ENCODE data around the gene SSR4. TPM values are rescaled to one million over a fixed set of nuclear protein-coding genes. Genes with fewer than 3 reads are reported as not detected.

The SSR4 gene
- total and polyA plus RNA-seq, 4 donors = 125 to 459 (median 304) TPM

DNA sequence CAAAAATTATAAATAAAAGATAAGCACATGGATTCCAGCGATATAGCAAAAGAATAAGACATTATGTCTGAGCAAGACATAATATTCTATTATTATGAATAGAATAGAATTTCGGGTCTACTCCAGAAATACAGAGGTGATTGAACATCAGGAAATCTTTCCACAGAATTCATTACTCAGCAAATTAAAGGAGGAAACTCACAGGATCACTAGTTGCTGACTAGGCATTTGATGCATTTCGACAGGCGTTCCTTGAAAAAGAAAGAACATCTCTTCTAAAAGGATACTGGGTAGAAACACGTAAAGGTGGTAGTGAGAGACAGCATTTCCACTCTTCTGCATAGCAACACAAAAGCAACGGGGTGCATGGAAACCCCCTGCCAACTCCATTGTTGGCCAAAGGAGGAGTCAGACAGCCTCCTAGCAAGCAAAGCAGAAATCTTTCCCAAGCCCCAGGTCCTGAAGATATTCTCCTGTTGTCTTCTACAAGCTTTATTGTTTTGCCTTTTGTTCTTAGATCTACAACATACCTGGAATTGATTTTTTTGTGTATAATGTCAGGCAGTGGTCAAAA, 50.1 kb downstream of the SSR4 start:
- no peak for TF ChIP-seq JUND (IDR thresholded peaks at IDR 0.05)
- no peak for DNase-seq (ENCODE audit: low spot score)
- Histone ChIP-seq H3K27me3 (ENCODE audit: control insufficient read depth in 4 of 4, insufficient read depth in 4 of 4, low read length in 3 of 4) (peaks cover 0 to 12% (median 0%) of the 10 kb centered on the region in 4 donors), H3K4me3 (ENCODE audit: low read depth in 1 of 3, low read length in 3 of 3) (no peak overlapping the region), H3K36me3 (ENCODE audit: control insufficient read depth in 4 of 4, insufficient read depth in 3 of 4, low read depth in 1 of 4, low read length in 3 of 4) (no peaks in the 10 kb centered on the region), H3K9me3 (ENCODE audit: control insufficient read depth in 4 of 4, low read length in 3 of 4) (no peaks in the 10 kb centered on the region), H3K9ac (ENCODE audit: low read depth in 1 of 2, low read length in 2 of 2) (no peak overlapping the region), H3K4me1 (ENCODE audit: control insufficient read depth in 4 of 4, insufficient read depth in 4 of 4, low read length in 3 of 4) (no peaks in the 10 kb centered on the region), H3K27ac (ENCODE audit: low read depth in 1 of 2, low read length in 2 of 2) (no peak overlapping the region)
- 12% methylated on average over 6 of the region's 6 CpGs for WGBS

DNA sequence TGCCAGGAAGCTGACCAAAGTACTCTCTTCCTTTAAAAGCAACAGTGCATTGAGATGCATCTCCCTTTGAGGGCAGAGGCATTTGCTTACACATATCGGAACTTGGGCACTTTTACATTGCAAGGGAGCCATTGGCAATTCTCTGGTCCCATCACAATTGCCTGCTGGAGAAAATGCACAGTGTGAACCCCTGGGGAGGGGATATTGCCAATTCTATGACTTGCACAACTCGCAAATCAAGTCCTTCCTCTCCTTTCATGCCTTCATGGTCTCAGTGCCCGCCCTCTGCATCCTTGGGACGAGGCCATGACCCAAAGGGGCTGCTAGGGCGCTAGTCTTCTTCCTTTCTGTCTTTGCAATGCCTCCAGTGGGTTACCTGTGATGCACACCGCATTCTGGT, 50.7 kb downstream of the SSR4 start:
- no peak for DNase-seq (ENCODE audit: low spot score)
- 35% methylated on average over 6 of the region's 6 CpGs for WGBS
- no peaks in the 10 kb centered on the region for H3K36me3 ChIP-seq (ENCODE audit: control insufficient read depth in 4 of 4, insufficient read depth in 3 of 4, low read depth in 1 of 4, low read length in 3 of 4)
- H3K4me3 ChIP-seq (ENCODE audit: low read depth in 1 of 3, low read length in 3 of 3) = no peak overlapping the region
- no peaks in the 10 kb centered on the region for H3K9me3 ChIP-seq (ENCODE audit: control insufficient read depth in 4 of 4, low read length in 3 of 4)
- H3K9ac ChIP-seq (ENCODE audit: low read depth in 1 of 2, low read length in 2 of 2) = no peak overlapping the region
- H3K27ac ChIP-seq (ENCODE audit: low read depth in 1 of 2, low read length in 2 of 2) = no peak overlapping the region
- TF ChIP-seq FOXA1 (IDR thresholded peaks at IDR 0.05) (no peak), CTCF (IDR thresholded peaks at IDR 0.05; ENCODE audit: low read depth, low read length, missing input control) (no peak), RAD21 (IDR thresholded peaks at IDR 0.05) (no peak)
- H3K27me3 ChIP-seq (ENCODE audit: control insufficient read depth in 4 of 4, insufficient read depth in 4 of 4, low read length in 3 of 4) = peaks cover 0 to 12% (median 0%) of the 10 kb centered on the region in 4 donors
- no peaks in the 10 kb centered on the region for H3K4me1 ChIP-seq (ENCODE audit: control insufficient read depth in 4 of 4, insufficient read depth in 4 of 4, low read length in 3 of 4)

DNA sequence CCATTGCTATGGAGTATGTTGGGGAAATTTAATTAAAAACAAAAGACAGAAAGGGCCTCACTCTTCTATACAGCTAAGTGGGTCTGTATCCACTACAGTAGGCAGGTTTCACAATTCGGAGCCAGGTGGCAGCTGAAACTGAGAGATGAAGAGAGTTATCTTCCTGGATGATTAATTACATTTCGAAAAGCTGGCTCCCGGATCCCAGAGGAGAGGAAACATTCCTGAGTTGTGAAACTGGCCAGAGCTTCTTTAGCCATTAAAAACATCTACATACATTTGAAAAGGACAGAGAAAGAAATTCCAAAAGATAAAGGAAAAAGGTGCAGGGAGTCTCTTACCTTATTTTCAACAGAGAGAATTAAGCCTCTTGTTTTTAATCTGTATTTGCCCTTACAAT, 51.4 kb downstream of the SSR4 start:
- TF ChIP-seq YY1 (IDR thresholded peaks at IDR 0.05) = no peak
- TF ChIP-seq, protein P1, sequence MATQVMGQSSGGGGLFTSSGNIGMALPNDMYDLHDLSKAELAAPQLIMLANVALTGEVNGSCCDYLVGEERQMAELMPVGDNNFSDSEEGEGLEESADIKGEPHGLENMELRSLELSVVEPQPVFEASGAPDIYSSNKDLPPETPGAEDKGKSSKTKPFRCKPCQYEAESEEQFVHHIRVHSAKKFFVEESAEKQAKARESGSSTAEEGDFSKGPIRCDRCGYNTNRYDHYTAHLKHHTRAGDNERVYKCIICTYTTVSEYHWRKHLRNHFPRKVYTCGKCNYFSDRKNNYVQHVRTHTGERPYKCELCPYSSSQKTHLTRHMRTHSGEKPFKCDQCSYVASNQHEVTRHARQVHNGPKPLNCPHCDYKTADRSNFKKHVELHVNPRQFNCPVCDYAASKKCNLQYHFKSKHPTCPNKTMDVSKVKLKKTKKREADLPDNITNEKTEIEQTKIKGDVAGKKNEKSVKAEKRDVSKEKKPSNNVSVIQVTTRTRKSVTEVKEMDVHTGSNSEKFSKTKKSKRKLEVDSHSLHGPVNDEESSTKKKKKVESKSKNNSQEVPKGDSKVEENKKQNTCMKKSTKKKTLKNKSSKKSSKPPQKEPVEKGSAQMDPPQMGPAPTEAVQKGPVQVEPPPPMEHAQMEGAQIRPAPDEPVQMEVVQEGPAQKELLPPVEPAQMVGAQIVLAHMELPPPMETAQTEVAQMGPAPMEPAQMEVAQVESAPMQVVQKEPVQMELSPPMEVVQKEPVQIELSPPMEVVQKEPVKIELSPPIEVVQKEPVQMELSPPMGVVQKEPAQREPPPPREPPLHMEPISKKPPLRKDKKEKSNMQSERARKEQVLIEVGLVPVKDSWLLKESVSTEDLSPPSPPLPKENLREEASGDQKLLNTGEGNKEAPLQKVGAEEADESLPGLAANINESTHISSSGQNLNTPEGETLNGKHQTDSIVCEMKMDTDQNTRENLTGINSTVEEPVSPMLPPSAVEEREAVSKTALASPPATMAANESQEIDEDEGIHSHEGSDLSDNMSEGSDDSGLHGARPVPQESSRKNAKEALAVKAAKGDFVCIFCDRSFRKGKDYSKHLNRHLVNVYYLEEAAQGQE (IDR thresholded peaks at IDR 0.05) = no peak
- TF ChIP-seq EGR1 (IDR thresholded peaks at IDR 0.05; ENCODE audit: low read depth in 2 of 2) = no peak
- no peak for TF ChIP-seq TAF1 (conservative IDR thresholded peaks at IDR 0.05)
- no peak for TF ChIP-seq SP1 (IDR thresholded peaks at IDR 0.05)
- no peak for TF ChIP-seq HNF4A (conservative IDR thresholded peaks at IDR 0.05)
- TF ChIP-seq FOXA1 (IDR thresholded peaks at IDR 0.05) = no peak
- TF ChIP-seq, protein P2, sequence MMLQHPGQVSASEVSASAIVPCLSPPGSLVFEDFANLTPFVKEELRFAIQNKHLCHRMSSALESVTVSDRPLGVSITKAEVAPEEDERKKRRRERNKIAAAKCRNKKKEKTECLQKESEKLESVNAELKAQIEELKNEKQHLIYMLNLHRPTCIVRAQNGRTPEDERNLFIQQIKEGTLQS (IDR thresholded peaks at IDR 0.05) = no peak
- TF ChIP-seq JUND (IDR thresholded peaks at IDR 0.05) = no peak
- TF ChIP-seq CTCF (IDR thresholded peaks at IDR 0.05; ENCODE audit: low read depth, low read length, missing input control) = no peak
- TF ChIP-seq, protein P3, sequence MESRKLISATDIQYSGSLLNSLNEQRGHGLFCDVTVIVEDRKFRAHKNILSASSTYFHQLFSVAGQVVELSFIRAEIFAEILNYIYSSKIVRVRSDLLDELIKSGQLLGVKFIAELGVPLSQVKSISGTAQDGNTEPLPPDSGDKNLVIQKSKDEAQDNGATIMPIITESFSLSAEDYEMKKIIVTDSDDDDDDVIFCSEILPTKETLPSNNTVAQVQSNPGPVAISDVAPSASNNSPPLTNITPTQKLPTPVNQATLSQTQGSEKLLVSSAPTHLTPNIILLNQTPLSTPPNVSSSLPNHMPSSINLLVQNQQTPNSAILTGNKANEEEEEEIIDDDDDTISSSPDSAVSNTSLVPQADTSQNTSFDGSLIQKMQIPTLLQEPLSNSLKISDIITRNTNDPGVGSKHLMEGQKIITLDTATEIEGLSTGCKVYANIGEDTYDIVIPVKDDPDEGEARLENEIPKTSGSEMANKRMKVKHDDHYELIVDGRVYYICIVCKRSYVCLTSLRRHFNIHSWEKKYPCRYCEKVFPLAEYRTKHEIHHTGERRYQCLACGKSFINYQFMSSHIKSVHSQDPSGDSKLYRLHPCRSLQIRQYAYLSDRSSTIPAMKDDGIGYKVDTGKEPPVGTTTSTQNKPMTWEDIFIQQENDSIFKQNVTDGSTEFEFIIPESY (IDR thresholded peaks at IDR 0.05) = no peak
- TF ChIP-seq RAD21 (IDR thresholded peaks at IDR 0.05) = no peak
- Histone ChIP-seq H3K9ac (ENCODE audit: low read depth in 1 of 2, low read length in 2 of 2) (no peak overlapping the region), H3K27ac (ENCODE audit: low read depth in 1 of 2, low read length in 2 of 2) (no peak overlapping the region), H3K27me3 (ENCODE audit: control insufficient read depth in 4 of 4, insufficient read depth in 4 of 4, low read length in 3 of 4) (peaks cover 0 to 12% (median 0%) of the 10 kb centered on the region in 4 donors), H3K4me3 (ENCODE audit: low read depth in 1 of 3, low read length in 3 of 3) (no peak overlapping the region), H3K9me3 (ENCODE audit: control insufficient read depth in 4 of 4, low read length in 3 of 4) (no peaks in the 10 kb centered on the region), H3K4me1 (ENCODE audit: control insufficient read depth in 4 of 4, insufficient read depth in 4 of 4, low read length in 3 of 4) (no peaks in the 10 kb centered on the region), H3K36me3 (ENCODE audit: control insufficient read depth in 4 of 4, insufficient read depth in 3 of 4, low read depth in 1 of 4, low read length in 3 of 4) (no peaks in the 10 kb centered on the region)
- no peak for DNase-seq (ENCODE audit: low spot score)
- WGBS = 24% methylated on average over 3 of the region's 3 CpGs

Data from liver (tissue), 9 donors.